PC-9 (cell line): Measurements from ENCODE around the gene RFWD3. TPM values are rescaled to one million over a fixed set of nuclear protein-coding genes. Genes with fewer than 3 reads are reported as not detected.

Source experiments
- BruUV-seq: library from RNA; stranded (reverse); fragments of 400-500 nt; replicated peaks from 2 replicates; lab custom pipeline; 2021; lab: Mats Ljungman, UMichigan
- CTCF ChIA-PET: fragments of 300-600 bp; sonication (Branson Sonifier 250); formaldehyde crosslinking; loops from one replicate; lab custom pipeline; 2022; ENCODE audit warnings: antibody characterized with exemption; lab: Charles Lee
- POLR2A ChIA-PET: fragments of 300-600 bp; sonication (Branson Sonifier 250); formaldehyde crosslinking; loops from one replicate; lab custom pipeline; 2022; ENCODE audit warnings: antibody characterized with exemption; ENCODE audit not compliant: unreplicated experiment; lab: Charles Lee
- DNase-seq, 2 experiments: peaks; one replicate each; pipeline versions ENCODE4 v3.0.0 to v3.0.0-alpha.2; 2015 to 2022; ENCODE audit warnings: mixed read lengths in 1 of 2
- H2AFZ ChIP-seq: fragments of 200-600 bp; sonication (generic); 2 replicates; pipeline ENCODE4 v1.8.1; 2017; ENCODE audit warnings: antibody characterized with exemption
- H3F3A ChIP-seq: fragments of 200-600 bp; sonication (generic); 2 replicates; pipeline ENCODE4 v1.8.1; 2017; ENCODE audit warnings: antibody characterized with exemption, mild to moderate bottlenecking, low read depth; ENCODE audit not compliant: insufficient read depth
- H3K27ac ChIP-seq: fragments of 200-600 bp; sonication (generic); 2 replicates; pipeline ENCODE4 v1.6.1; 2016; ENCODE audit warnings: mixed run types
- H3K27me3 ChIP-seq: fragments of 200-600 bp; sonication (generic); 2 replicates; pipeline ENCODE4 v1.6.1; 2016; ENCODE audit warnings: low read depth, mixed run types; ENCODE audit not compliant: insufficient read depth
- H3K36me3 ChIP-seq: fragments of 200-600 bp; sonication (generic); 2 replicates; pipeline ENCODE4 v1.6.1; 2016; ENCODE audit warnings: low read depth, mixed run types
- H3K4me1 ChIP-seq: fragments of 200-600 bp; sonication (generic); replicated peaks from 2 replicates; pipeline ENCODE4 v1.6.1; 2016; ENCODE audit warnings: mixed run types; ENCODE audit not compliant: insufficient read depth
- H3K4me2 ChIP-seq: fragments of 200-600 bp; sonication (generic); 2 replicates; pipeline ENCODE4 v1.6.1; 2017; ENCODE audit warnings: mixed run types
- H3K4me3 ChIP-seq: fragments of 200-600 bp; sonication (generic); 2 replicates; pipeline ENCODE4 v1.6.1; 2016; ENCODE audit warnings: mixed run types
- H3K79me2 ChIP-seq: fragments of 200-600 bp; sonication (generic); 2 replicates; pipeline ENCODE4 v1.6.1; 2017; ENCODE audit warnings: low read depth, mixed run types
- H3K9me2 ChIP-seq: fragments of 200-600 bp; sonication (generic); 2 replicates; pipeline ENCODE4 v1.8.1; 2017; ENCODE audit warnings: mild to moderate bottlenecking; ENCODE audit not compliant: insufficient read depth
- H3K9me3 ChIP-seq: fragments of 200-600 bp; sonication (generic); 2 replicates; pipeline ENCODE4 v1.8.1; 2016; ENCODE audit warnings: low read depth; ENCODE audit not compliant: insufficient read depth
- H4K20me1 ChIP-seq: fragments of 200-600 bp; sonication (generic); 2 replicates; pipeline ENCODE4 v1.8.1; 2017; ENCODE audit not compliant: insufficient read depth
- EZH2 ChIP-seq: fragments of 200-600 bp; sonication (generic); IDR thresholded peaks from 2 replicates; pipeline ENCODE4 v1.8.0; 2017; ENCODE audit warnings: antibody characterized with exemption, low read depth
- intact Hi-C: fragments of 100-400 bp; cut with micrococcal nuclease; formaldehyde crosslinking; loops from one replicate; pipeline ENCODE4 v1.10.0; 2022; ENCODE audit not compliant: unreplicated experiment
- total RNA-seq: library from RNA; stranded (reverse); gene quantifications from 2 replicates; pipeline ENCODE4 v1.2.3, GENCODE V29; 2021
- TF ChIP-seq, protein P1 (sequence below): fragments of 200-600 bp; sonication (generic); conservative IDR thresholded peaks from 2 replicates; pipeline ENCODE4 v1.6.1; 2017; ENCODE audit warnings: mixed run types, antibody characterized with exemption, mild to moderate bottlenecking, moderate library complexity

RFWD3 gene
- total RNA-seq, 1 experiment from 2014 or later, result 49.5 TPM

GRCh38 chr16:74691093-74691855, 24.6 kb upstream of the RFWD3 start:
- Histone ChIP-seq H3K27me3 (no peaks in the 10 kb centered on the region), H3K4me3 (no peak overlapping the region), H3K9me3 (no peaks in the 10 kb centered on the region), H3K4me1 (peaks cover 3% of the 10 kb centered on the region; the same call in 1 of the 2 replicates), H3K79me2 (no peaks in the 10 kb centered on the region), H3F3A (no peaks in the 10 kb centered on the region), H2AFZ (no peak overlapping the region), H3K4me2 (no peak overlapping the region), H3K27ac (no peak overlapping the region), H4K20me1 (no peaks in the 10 kb centered on the region), H3K36me3 (no peaks in the 10 kb centered on the region), H3K9me2 (no peaks in the 10 kb centered on the region)
- CTCF ChIA-PET, result interaction anchor here (0.7 kb wide), 1 partner anchor 139 kb away, joined by 3 read pairs; no protein-coding TSS in a partner anchor
- BruUV-seq, result no TSS peak
- POLR2A ChIA-PET, result no interaction called here
- no peak for DNase-seq
- intact Hi-C loops, result no loop called here
- TF ChIP-seq, protein P1, sequence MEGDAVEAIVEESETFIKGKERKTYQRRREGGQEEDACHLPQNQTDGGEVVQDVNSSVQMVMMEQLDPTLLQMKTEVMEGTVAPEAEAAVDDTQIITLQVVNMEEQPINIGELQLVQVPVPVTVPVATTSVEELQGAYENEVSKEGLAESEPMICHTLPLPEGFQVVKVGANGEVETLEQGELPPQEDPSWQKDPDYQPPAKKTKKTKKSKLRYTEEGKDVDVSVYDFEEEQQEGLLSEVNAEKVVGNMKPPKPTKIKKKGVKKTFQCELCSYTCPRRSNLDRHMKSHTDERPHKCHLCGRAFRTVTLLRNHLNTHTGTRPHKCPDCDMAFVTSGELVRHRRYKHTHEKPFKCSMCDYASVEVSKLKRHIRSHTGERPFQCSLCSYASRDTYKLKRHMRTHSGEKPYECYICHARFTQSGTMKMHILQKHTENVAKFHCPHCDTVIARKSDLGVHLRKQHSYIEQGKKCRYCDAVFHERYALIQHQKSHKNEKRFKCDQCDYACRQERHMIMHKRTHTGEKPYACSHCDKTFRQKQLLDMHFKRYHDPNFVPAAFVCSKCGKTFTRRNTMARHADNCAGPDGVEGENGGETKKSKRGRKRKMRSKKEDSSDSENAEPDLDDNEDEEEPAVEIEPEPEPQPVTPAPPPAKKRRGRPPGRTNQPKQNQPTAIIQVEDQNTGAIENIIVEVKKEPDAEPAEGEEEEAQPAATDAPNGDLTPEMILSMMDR, result no peak
- no peak for TF ChIP-seq EZH2

- Histone ChIP-seq H4K20me1 (no peaks in the 10 kb centered on the region), H3F3A (no peaks in the 10 kb centered on the region), H3K36me3 (no peaks in the 10 kb centered on the region), H3K27me3 (no peaks in the 10 kb centered on the region), H3K4me2 (no peak overlapping the region), H3K9me2 (no peaks in the 10 kb centered on the region), H2AFZ (no peak overlapping the region), H3K4me1 (no peaks in the 10 kb centered on the region), H3K4me3 (no peak overlapping the region), H3K27ac (no peak overlapping the region), H3K79me2 (no peaks in the 10 kb centered on the region), H3K9me3 (no peaks in the 10 kb centered on the region)
- ChIA-PET POLR2A (no interaction called here), CTCF (no interaction called here)
- DNase-seq, result no peak
- intact Hi-C loops, result no loop called here
- no TSS peak for BruUV-seq
- TF ChIP-seq, protein P1, result no peak
- TF ChIP-seq EZH2, result no peak
Observed at GRCh38 chr16:74682556-74682955, 15.9 kb upstream of the RFWD3 start.

- H3K79me2 ChIP-seq, result no peaks in the 10 kb centered on the region
- no peak overlapping the region for H3K4me3 ChIP-seq
- intact Hi-C loops, result no loop called here
- H3K9me3 ChIP-seq, result no peaks in the 10 kb centered on the region
- no peaks in the 10 kb centered on the region for H3K27me3 ChIP-seq
- no peaks in the 10 kb centered on the region for H3K4me1 ChIP-seq
- CTCF ChIA-PET, result no interaction called here
- H3K27ac ChIP-seq, result no peak overlapping the region
- H3F3A ChIP-seq, result no peaks in the 10 kb centered on the region
- no peaks in the 10 kb centered on the region for H4K20me1 ChIP-seq
- DNase-seq, result no peak
- no peak for TF ChIP-seq EZH2
- TF ChIP-seq, protein P1, result no peak
- no peak overlapping the region for H3K4me2 ChIP-seq
- POLR2A ChIA-PET, result no interaction called here
- H3K9me2 ChIP-seq, result no peaks in the 10 kb centered on the region
- BruUV-seq, result no TSS peak
- H2AFZ ChIP-seq, result no peak overlapping the region
- no peaks in the 10 kb centered on the region for H3K36me3 ChIP-seq
Observed at GRCh38 chr16:74680681-74681080, 14.0 kb upstream of the RFWD3 start.
